Spinal cord (tissue), 10 donors: ENCODE results near the gene DHX29. TPM values are rescaled to one million over a fixed set of nuclear protein-coding genes. Genes with fewer than 3 reads are reported as not detected.

Experiments used
- DNase-seq, 6 donors: peaks; one replicate each; pipeline versions ENCODE4 v3.0.0 to v3.0.0-alpha.2; 2013 to 2015; ENCODE audit warnings: low spot score in 6 of 6, low read depth in 4 of 6
- H3K27ac ChIP-seq: one replicate; pipeline ENCODE4 v1.5.1; 2013; ENCODE audit warnings: low read depth, low read length, control low read depth
- H3K27me3 ChIP-seq: one replicate; pipeline ENCODE4 v1.6.1; 2013; ENCODE audit warnings: low read length; ENCODE audit not compliant: control insufficient read depth, insufficient read depth
- H3K36me3 ChIP-seq: one replicate; pipeline ENCODE4 v1.6.1; 2013; ENCODE audit warnings: low read length; ENCODE audit not compliant: control insufficient read depth, insufficient read depth
- H3K4me1 ChIP-seq: one replicate; pipeline ENCODE4 v1.6.1; 2013; ENCODE audit warnings: low read length; ENCODE audit not compliant: control insufficient read depth, insufficient read depth
- H3K4me3 ChIP-seq: one replicate; pipeline ENCODE4 v1.5.1; 2013; ENCODE audit warnings: low read depth, low read length, control low read depth
- H3K9me3 ChIP-seq: one replicate; pipeline ENCODE4 v1.6.1; 2013; ENCODE audit warnings: low read length; ENCODE audit not compliant: control insufficient read depth, insufficient read depth
- WGBS: methylation state at CpG from one replicate; pipeline ENCODE4 v1.1.5; 2013; ENCODE audit warnings: missing lambda C conversion rate; ENCODE audit not compliant: insufficient coverage; 5-methylcytosine and 5-hydroxymethylcytosine counted together
- polyA plus RNA-seq, 2 donors: library from polyadenylated mRNA; unstranded; fragments of 120-200 nt; gene quantifications; one replicate each; pipeline ENCODE4 v1.2.1, GENCODE V29; 2013; ENCODE audit not compliant: insufficient read length in 2 of 2
- total RNA-seq, 2 donors: library from RNA; depleted of rRNA in 1 of 2; stranded (reverse); fragments of 120-200 nt in 1 of 2; fragments of >200 nt in 1 of 2; gene quantifications; one replicate each; pipeline versions ENCODE4 v1.2.3 to v1.2.4, GENCODE V29; 2013 to 2014
- donor health status: healthy.

Gene DHX29
- total and polyA plus RNA-seq, 4 donors = 22.3 to 43.3 (median 28.3) TPM

GRCh38 chr5:55250064-55250463, 57.4 kb downstream of the DHX29 start:
- Histone ChIP-seq H3K4me3 (no peak overlapping the region), H3K4me1 (no peaks in the 10 kb centered on the region), H3K36me3 (no peaks in the 10 kb centered on the region), H3K27me3 (no peaks in the 10 kb centered on the region), H3K27ac (no peak overlapping the region), H3K9me3 (no peaks in the 10 kb centered on the region)
- DNase-seq = no peak
- no CpG with 5 or more reads among the region's 1 CpG for WGBS

DNA sequence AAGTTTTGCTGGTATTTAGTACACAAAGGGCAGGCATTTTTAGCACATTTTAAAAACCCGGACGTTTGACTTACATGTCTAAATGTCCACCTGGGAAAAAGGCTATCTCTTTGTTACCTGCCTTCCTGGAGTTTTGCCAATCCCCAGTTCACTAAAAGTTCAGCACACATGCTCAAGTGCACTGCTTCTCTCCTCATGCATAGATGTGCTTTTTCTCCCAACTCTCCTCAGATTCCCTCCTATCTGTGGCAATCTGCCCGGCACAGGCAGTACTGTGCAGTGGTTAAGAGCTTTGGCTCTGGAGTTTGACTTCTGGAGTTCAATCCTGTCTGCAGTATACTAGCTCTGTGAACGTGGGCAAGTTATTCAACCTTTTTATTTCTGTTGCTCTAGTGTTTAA, 65.7 kb downstream of the DHX29 start:
- H3K27ac ChIP-seq = no peak overlapping the region
- WGBS = 80% methylated on average over 3 of the region's 4 CpGs
- H3K4me1 ChIP-seq = no peaks in the 10 kb centered on the region
- H3K27me3 ChIP-seq = peaks cover 8% of the 10 kb centered on the region
- no peaks in the 10 kb centered on the region for H3K36me3 ChIP-seq
- no peak overlapping the region for H3K4me3 ChIP-seq
- no peak for DNase-seq
- no peaks in the 10 kb centered on the region for H3K9me3 ChIP-seq

DNA sequence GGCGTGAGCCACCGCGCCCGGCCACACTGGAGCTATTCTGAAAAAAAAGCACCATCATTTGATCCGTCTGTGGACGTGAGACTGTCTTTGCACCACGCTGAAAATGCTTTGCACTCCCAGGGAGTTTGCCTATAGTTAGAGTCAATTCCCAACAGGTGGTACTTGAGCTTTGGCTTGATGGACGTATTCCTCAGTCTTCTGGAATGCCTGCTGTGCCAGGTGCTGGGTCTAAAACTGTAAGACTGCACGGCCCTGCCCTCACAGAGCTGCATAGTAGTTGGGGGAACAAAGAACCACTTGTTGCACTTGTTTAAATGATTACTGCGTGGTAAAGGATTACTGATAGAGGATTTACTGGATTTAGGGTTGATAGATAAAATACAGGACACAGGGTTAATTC, 70.7 kb downstream of the DHX29 start:
- no peak for DNase-seq
- Histone ChIP-seq H3K4me1 (peaks cover 29% of the 10 kb centered on the region), H3K36me3 (no peaks in the 10 kb centered on the region), H3K27ac (no peak overlapping the region), H3K9me3 (no peaks in the 10 kb centered on the region), H3K27me3 (peaks cover 45% of the 10 kb centered on the region), H3K4me3 (no peak overlapping the region)
- 77% methylated on average over 9 of the region's 10 CpGs for WGBS

GRCh38 chr5:55234121-55234700, 73.3 kb downstream of the DHX29 start:
- peak overlapping the region; percentile 41 for H3K4me3 ChIP-seq
- H3K9me3 ChIP-seq = no peaks in the 10 kb centered on the region
- no peak overlapping the region for H3K27ac ChIP-seq
- DNase-seq = peak in 2 of 6 donors; percentile 54 to 66
- H3K4me1 ChIP-seq = peaks cover 39% of the 10 kb centered on the region
- H3K36me3 ChIP-seq = no peaks in the 10 kb centered on the region
- H3K27me3 ChIP-seq = peaks cover 71% of the 10 kb centered on the region
- WGBS = 5% methylated on average over 31 of the region's 31 CpGs

DNA sequence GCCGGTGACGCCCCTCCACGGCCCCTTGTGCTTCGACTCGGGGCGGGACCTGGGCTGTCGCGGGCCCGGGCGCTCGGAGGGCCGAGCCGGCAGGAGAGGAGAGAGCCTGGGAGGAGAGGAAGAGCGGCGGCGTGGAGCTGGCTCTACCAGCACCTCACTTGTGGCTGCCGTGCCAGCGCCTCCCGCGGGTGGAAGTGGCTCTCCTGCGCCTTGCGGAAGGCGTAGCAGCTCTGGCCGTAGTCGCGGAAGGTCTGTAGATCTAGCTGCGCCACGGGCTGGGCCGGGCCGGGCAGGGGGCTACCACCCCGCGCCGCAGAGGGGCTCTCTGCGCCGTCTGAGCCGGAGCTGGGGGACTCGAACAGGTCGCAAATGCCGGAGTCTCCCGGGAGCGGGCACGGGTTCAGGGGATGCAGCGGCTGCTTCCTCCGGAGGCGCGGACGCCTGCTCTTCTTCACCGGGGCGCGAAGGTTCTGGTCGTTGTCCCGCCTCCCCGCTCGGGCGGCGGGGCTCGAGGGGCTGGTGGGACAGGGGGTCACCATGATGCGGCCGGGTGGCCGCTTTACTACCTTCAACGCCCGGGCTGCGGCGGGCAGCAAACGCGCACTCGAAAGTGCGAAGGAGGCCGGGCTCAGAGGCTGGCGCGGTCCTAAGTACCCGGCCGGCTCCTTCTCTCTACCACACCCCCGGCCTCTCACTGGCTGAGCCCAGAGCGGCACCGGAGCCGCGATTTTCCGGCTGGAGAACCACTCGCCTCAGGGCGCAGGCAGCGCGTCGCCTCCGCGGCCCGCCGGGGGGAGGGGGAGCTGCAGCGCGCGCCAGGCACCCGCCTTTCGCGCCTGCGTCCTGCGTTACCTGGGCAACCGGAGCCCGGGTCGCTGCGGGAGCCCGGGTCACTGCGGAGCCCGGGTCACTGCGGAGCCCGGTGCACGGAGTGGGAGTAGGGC, 74.2 kb downstream of the DHX29 start, which contains the start of gene CCNO:
CCNO (minus strand) TSS at position 624 of the 944 bp plus-strand sequence; CDS start at position 539, 85 bp downstream.
- DNase-seq = peak in 2 of 6 donors; percentile 84
- Histone ChIP-seq H3K36me3 (no peaks in the 10 kb centered on the region), H3K27ac (no peak within 1 kb of the TSS), H3K4me3 (peak within 1 kb of the TSS; percentile 45), H3K4me1 (peaks cover 39% of the 10 kb centered on the region), H3K27me3 (peaks cover 78% of the 10 kb centered on the region), H3K9me3 (no peaks in the 10 kb centered on the region)
- under 1% methylated on average over 106 of the region's 106 CpGs for WGBS

- DNase-seq = peak in 2 of 6 donors; percentile 37 to 46
- H3K4me3 ChIP-seq = peak overlapping the region; percentile 45
- H3K4me1 ChIP-seq = peaks cover 45% of the 10 kb centered on the region
- WGBS = under 1% methylated on average over 45 of the region's 45 CpGs
- no peak overlapping the region for H3K27ac ChIP-seq
- H3K9me3 ChIP-seq = no peaks in the 10 kb centered on the region
- H3K36me3 ChIP-seq = no peaks in the 10 kb centered on the region
- H3K27me3 ChIP-seq = peaks cover 83% of the 10 kb centered on the region
Measured at GRCh38 chr5:55232271-55232984, 75.1 kb downstream of the DHX29 start.

DNA sequence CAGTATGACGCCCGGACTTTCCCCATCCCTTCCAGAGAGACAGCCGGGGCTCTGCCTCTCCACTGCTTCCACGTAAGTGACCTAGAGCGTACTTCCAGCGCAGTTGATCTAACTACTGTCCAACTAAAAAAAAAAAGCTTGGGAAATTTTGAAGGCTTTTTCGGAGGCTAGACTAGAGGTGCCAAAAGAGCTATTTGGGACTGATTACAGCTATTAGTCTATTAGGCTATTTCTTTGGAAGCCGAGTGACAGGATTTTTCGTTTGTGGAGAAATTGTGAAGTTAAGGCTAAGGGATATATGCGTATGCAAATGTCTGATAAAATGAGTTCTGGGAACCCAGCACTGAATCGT, 75.6 kb downstream of the DHX29 start:
- H3K36me3 ChIP-seq = no peaks in the 10 kb centered on the region
- H3K27me3 ChIP-seq = peaks cover 87% of the 10 kb centered on the region
- H3K9me3 ChIP-seq = no peaks in the 10 kb centered on the region
- H3K27ac ChIP-seq = no peak overlapping the region
- H3K4me3 ChIP-seq = peak overlapping the region; percentile 9
- DNase-seq = peak in 2 of 6 donors; percentile 58 to 60
- under 1% methylated on average over 8 of the region's 11 CpGs for WGBS
- peaks cover 50% of the 10 kb centered on the region for H3K4me1 ChIP-seq

GRCh38 chr5:55231029-55231918, 76.2 kb downstream of the DHX29 start:
- Histone ChIP-seq H3K27ac (no peak overlapping the region), H3K9me3 (no peaks in the 10 kb centered on the region), H3K4me1 (peaks cover 57% of the 10 kb centered on the region), H3K36me3 (no peaks in the 10 kb centered on the region), H3K4me3 (peak overlapping the region; percentile 9), H3K27me3 (peaks cover 90% of the 10 kb centered on the region)
- peak in 2 of 6 donors; percentile 46 to 53 for DNase-seq
- WGBS = under 1% methylated on average over 48 of the region's 48 CpGs
